CMK (cell line): ENCODE data around the gene RBPMS2.
"Not testable (repeated sequence)": the region's sequence is repeated elsewhere in the genome, so short reads cannot be mapped to it uniquely, and the experiment has no call there.

Experiments
- DNase-seq: peaks from one replicate; pipeline ENCODE4 v3.0.0-alpha.2; 2010; ENCODE audit warnings: low read depth

Gene RBPMS2

DNA sequence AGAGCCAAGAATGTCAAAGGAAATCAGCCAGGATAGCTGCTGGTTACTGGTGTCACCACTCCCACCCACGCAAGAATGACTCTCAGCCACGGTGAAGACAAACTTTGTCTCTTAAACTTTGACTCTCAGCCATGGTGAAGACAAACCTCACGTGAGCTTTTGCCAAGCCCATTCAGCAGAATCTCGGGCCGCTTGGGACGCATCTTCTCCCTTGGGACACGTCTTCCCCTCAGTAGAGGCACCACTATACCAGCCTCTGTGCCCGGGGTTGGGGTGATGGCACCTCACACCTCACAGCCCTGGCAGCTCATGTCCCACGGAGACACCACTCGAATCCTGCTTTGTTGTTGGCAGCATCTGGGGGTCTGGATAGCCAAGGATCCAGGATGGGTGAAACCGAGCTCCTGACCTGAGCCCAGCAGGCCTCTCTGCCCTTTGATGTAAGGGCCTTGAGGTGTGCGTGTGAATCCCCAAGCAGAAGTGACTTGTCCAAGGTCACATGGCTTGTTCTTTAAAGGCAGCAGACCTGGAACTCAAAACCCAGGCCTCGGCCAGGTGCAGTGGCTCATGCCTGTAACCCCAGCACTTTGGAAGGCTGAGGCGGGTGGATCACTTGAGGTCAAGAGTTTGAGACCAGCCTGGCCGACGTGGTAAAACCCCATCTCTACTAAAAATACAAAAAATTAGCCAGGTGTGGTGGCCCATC, 21.8 kb downstream of the RBPMS2 start:
- no peak for DNase-seq

- DNase-seq: no peak
Measured at GRCh38 chr15:64751464-64751863, 23.9 kb downstream of the RBPMS2 start.

GRCh38 chr15:64749999-64750657, 25.3 kb downstream of the RBPMS2 start:
- DNase-seq: no peak

GRCh38 chr15:64749167-64749566, 26.2 kb downstream of the RBPMS2 start:
- no peak for DNase-seq

DNA sequence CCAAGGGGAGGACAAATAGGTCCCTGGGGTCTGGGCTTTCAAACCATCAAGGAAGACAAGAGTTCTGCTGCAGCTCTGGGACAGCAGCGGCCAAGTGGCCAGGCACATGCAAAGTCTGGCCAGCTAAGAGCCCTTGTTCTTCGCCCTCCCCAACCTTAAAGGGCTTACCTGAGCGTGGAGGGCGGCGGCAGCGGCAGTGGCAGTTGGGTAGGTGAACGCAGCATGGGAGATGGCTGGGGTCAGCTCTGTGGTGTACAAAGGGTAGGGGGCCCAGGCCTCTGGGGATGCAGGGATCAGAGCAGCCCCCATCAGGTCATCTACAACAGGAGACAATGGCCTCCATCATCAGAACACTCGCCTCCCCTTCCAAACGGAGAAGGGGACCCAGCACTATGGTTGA, 27.1 kb downstream of the RBPMS2 start:
- DNase-seq: no peak

DNA sequence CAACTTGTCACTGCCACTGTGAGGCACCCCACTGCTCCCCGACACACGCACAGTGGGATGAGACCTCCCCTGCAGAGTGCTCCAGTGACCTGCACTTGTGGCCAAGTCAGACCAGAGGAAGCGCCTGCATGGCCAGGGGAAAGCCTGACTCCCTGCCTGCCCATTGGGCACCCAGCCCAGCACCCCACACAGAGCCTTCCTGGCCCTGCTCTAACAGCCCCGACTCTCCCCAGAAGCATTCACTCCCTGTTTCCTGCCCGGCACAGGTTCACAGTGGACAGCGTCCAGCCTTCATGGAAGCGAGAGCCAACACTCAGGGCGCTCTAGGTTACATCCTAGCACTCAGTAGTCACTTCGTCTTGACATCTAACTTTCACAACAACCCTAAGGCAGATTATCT, 27.8 kb downstream of the RBPMS2 start:
- DNase-seq: no peak

GRCh38 chr15:64746921-64747320, 28.5 kb downstream of the RBPMS2 start:
- no peak for DNase-seq

DNA sequence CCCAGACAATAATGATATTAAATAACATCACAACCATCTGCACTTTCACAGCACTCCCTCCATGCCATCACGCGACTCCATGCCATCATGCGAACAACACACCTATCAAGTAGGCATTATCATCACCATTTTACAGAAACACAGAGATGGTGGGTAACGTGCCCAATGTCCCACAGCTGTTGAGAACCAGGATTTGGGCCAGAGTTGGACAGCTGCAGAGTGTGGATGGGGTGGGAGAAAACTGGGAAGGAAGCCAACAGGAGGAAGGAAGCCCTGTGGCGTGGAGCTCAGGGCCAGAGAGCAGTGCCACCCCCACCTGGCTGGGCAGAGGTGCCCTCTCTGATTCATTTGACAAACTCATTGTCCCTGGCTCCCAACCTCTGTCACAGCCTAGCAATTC, 29.0 kb downstream of the RBPMS2 start:
- DNase-seq: no peak

- DNase-seq: no peak
Measured at GRCh38 chr15:64743691-64744090, 31.7 kb downstream of the RBPMS2 start.

- DNase-seq: no peak
Measured at GRCh38 chr15:64742921-64743320, 32.5 kb downstream of the RBPMS2 start.

DNA sequence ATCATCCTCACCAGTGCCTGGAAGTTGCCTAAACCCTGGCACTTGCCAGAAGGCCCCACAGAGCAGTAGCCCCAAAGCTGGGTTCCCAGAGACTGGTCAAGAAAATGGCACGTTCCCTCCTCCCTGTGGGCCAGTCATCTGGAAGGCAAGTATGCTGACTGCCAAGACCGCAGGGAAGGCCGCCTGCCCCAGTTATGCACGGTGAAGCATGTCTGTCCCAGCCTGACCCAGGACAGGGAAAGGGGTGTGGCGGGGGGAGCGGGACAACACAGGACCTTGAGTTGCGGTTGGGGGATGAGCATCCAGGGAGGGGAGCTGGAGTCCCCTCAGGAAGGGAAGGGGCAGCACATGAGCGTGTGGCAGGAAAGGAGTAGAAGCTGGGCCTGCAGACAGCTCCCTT, 33.0 kb downstream of the RBPMS2 start:
- no peak for DNase-seq

DNA sequence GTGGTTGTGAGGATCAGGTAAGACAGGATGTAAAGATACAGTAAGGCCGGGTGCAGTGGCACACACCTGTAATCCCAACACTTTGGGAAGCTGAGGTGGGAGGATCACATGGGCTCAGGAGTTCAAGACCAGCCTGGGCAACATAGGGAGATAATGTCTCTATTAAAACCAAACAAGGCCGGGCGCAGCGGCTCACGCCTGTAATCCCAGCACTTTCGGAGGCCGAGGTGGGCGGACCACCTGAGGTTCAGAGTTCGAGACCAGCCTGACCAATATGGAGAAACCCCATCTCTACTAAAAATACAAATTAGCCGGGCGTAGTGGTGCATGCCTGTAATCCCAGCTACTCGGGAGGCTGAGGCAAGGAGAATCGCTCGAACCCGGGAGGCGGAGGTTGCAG, 33.7 kb downstream of the RBPMS2 start:
- not testable (repeated sequence) for DNase-seq

GRCh38 chr15:64740311-64741170, 34.8 kb downstream of the RBPMS2 start:
- DNase-seq: no peak

DNA sequence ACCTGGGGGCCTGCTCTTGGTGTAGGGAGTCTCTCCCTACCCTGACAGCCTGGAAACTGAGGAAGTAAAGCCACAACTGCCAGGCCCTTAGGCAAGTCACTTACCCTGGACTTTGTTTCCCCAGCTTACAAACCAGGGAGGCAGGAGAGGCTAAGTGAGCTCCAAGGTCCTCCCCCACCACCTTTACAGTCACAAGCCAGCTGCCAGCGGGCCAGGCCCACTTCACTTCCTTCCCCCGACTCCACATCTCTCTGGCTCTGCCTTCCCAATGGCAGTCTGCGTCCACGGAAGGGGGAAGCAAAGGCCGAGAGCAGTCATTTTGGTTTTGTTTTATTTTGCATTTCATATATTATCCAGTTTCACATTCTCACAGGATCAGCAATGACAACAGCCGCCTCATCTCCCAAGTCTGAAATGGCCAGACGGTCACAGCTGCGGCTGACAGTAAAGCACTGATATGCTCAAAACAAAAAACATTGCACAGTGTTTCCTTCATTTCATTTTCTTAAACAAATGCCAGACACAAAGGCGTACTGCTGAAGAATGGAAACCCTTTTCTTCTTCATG, 35.7 kb downstream of the RBPMS2 start:
- no peak for DNase-seq

GRCh38 chr15:64739156-64739555, 36.2 kb downstream of the RBPMS2 start:
- no peak for DNase-seq

- no peak for DNase-seq
Measured at GRCh38 chr15:64738226-64739095, 36.9 kb downstream of the RBPMS2 start.

- no peak for DNase-seq
Measured at GRCh38 chr15:64732156-64732860, 43.1 kb downstream of the RBPMS2 start.

- no peak for DNase-seq
Measured at GRCh38 chr15:64731805-64732151, 43.6 kb downstream of the RBPMS2 start.

- no peak for DNase-seq
Measured at GRCh38 chr15:64731012-64731804, 44.2 kb downstream of the RBPMS2 start.

DNA sequence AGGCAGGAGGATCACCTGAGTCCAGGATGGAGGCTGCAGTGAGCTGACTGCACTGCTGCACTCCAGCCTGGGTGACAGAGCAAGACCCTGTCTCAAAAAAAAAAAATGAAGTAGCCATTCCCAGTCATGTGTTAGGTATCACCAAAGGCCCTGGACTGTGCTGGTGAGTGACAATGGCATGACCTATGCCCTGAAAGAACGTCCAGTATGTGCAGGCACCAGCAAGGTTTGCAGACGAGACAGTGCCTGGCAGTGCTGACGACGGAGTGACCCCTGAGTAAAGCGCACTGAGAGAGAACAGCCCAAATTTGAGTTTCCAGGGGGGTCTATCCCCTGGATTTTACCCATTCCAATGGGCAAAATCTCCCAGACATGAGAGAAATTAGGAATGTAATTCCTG, 45.2 kb downstream of the RBPMS2 start:
- DNase-seq: no peak
